Peyer's patch (tissue), 4 donors: ENCODE measurements around the gene ALDH1A2. TPM values are rescaled to one million over a fixed set of nuclear protein-coding genes. Genes with fewer than 3 reads are reported as not detected.
"Not testable (repeated sequence)": the region's sequence is repeated elsewhere in the genome, so short reads cannot be mapped to it uniquely, and the experiment has no call there.

Experiments used
- DNase-seq, 3 donors: peaks; one replicate each; pipeline ENCODE4 v3.0.0-alpha.2; 2017 to 2019
- H3K27ac ChIP-seq, 4 donors: fragments of 200-600 bp; sonication (generic); one replicate each; pipeline ENCODE4 v1.5.1; 2016 to 2019
- H3K27me3 ChIP-seq, 2 donors: fragments of 200-600 bp; sonication (generic); one replicate each; pipeline ENCODE4 v1.5.1; 2019
- H3K36me3 ChIP-seq, 3 donors: fragments of 200-600 bp; sonication (generic); one replicate each; pipeline ENCODE4 v1.5.1; 2016 to 2019
- H3K4me1 ChIP-seq, 4 donors: fragments of 200-600 bp; sonication (generic); one replicate each; pipeline ENCODE4 v1.5.1; 2016 to 2019
- H3K4me3 ChIP-seq, 4 donors: fragments of 200-600 bp; sonication (generic); 1 replicate in 3 of 4; 2 replicates in 1 of 4; pipeline ENCODE4 v1.5.1; 2016 to 2019; ENCODE audit warnings: mild to moderate bottlenecking in 1 of 4
- H3K9me3 ChIP-seq, 4 donors: fragments of 200-600 bp; sonication (generic); one replicate each; pipeline ENCODE4 v1.5.1; 2016 to 2019; ENCODE audit warnings: mild to moderate bottlenecking in 1 of 4
- CTCF ChIP-seq, 6 experiments: fragments of 450-650 bp in 4 of 6; fragments of 200-600 bp in 2 of 6; sonication (generic) in 1 of 6; IDR thresholded peaks; one replicate each; pipeline ENCODE4 v1.5.1; 2017 to 2019; ENCODE audit warnings: antibody characterized with exemption in 6 of 6, mild to moderate bottlenecking in 3 of 6, moderate library complexity in 1 of 6
- POLR2A ChIP-seq, 2 donors: fragments of 450-650 bp; IDR thresholded peaks; one replicate each; pipeline ENCODE4 v1.5.1; 2017; ENCODE audit warnings: antibody characterized with exemption in 2 of 2, mild to moderate bottlenecking in 2 of 2, moderate library complexity in 2 of 2
- total RNA-seq, 4 donors: library from RNA; depleted of rRNA; stranded (reverse); fragments of >200 nt; gene quantifications; one replicate each; pipeline ENCODE4 v1.1.0, GENCODE V29; 2016

Gene ALDH1A2
- 10 to 100 TPM in 1 of 4 donors, 1 to 10 TPM in 2, not detected in 1; 1.1 to 13.1 (median 10.0) TPM for total RNA-seq

GRCh38 chr15:58065445-58066041 is at the start of gene ALDH1A2:
Gene ALDH1A2, minus strand, starts transcription at chr15:58065711. Its CDS starts 61 bp downstream, at chr15:58065650.
- Histone ChIP-seq H3K4me1 (peaks cover 0 to 12% (median 0%) of the 10 kb centered on the region in 4 donors), H3K4me3 (peak within 1 kb of the TSS; percentile 18 to 62 (median 46)), H3K9me3 (peaks cover 0 to 7% (median 0%) of the 10 kb centered on the region in 4 donors), H3K27me3 (peaks cover 0 to 26% of the 10 kb centered on the region in 2 donors), H3K36me3 (no peaks in the 10 kb centered on the region), H3K27ac (no peak within 1 kb of the TSS)
- DNase-seq, result peak in 2 of 3 donors; percentile 46 to 54
- TF ChIP-seq CTCF (IDR thresholded peaks at IDR 0.05), result no peak
- TF ChIP-seq POLR2A (IDR thresholded peaks at IDR 0.05), result no peak

- no peaks in the 10 kb centered on the region for H3K4me1 ChIP-seq
- no peak for TF ChIP-seq CTCF (IDR thresholded peaks at IDR 0.05)
- TF ChIP-seq POLR2A (IDR thresholded peaks at IDR 0.05), result no peak
- H3K4me3 ChIP-seq, result no peak overlapping the region
- no peaks in the 10 kb centered on the region for H3K9me3 ChIP-seq
- H3K36me3 ChIP-seq, result no peaks in the 10 kb centered on the region
- no peak overlapping the region for H3K27ac ChIP-seq
- no peaks in the 10 kb centered on the region for H3K27me3 ChIP-seq
- no peak for DNase-seq
These were observed 49.3 kb upstream of the ALDH1A2 start for GRCh38 chr15:58114812-58115211.

- DNase-seq, result no peak
- Histone ChIP-seq H3K36me3 (no peaks in the 10 kb centered on the region), H3K4me3 (no peak overlapping the region), H3K4me1 (no peaks in the 10 kb centered on the region), H3K9me3 (no peaks in the 10 kb centered on the region), H3K27me3 (no peaks in the 10 kb centered on the region), H3K27ac (no peak overlapping the region)
- no peak for TF ChIP-seq CTCF (IDR thresholded peaks at IDR 0.05)
These were observed 48.9 kb upstream of the ALDH1A2 start for GRCh38 chr15:58114388-58114787.

- H3K4me3 ChIP-seq, H3K9me3 ChIP-seq, H3K4me1 ChIP-seq, DNase-seq, H3K36me3 ChIP-seq, H3K27me3 ChIP-seq, H3K27ac ChIP-seq: not testable (repeated sequence)
These were observed 47.8 kb upstream of the ALDH1A2 start for GRCh38 chr15:58113358-58113757.

- no peak for DNase-seq
- Histone ChIP-seq H3K27ac (no peak overlapping the region), H3K36me3 (no peaks in the 10 kb centered on the region), H3K4me3 (no peak overlapping the region), H3K27me3 (no peaks in the 10 kb centered on the region), H3K4me1 (no peaks in the 10 kb centered on the region), H3K9me3 (no peaks in the 10 kb centered on the region)
- no peak for TF ChIP-seq CTCF (IDR thresholded peaks at IDR 0.05)
- no peak for TF ChIP-seq POLR2A (IDR thresholded peaks at IDR 0.05)
These were observed 46.2 kb upstream of the ALDH1A2 start for GRCh38 chr15:58111718-58112104.

GRCh38 chr15:58110999-58111717 is 45.6 kb upstream of the ALDH1A2 start:
- Histone ChIP-seq H3K4me1 (no peaks in the 10 kb centered on the region), H3K27me3 (no peaks in the 10 kb centered on the region), H3K36me3 (no peaks in the 10 kb centered on the region), H3K9me3 (no peaks in the 10 kb centered on the region), H3K4me3 (no peak overlapping the region), H3K27ac (no peak overlapping the region)
- no peak for TF ChIP-seq CTCF (IDR thresholded peaks at IDR 0.05)
- TF ChIP-seq POLR2A (IDR thresholded peaks at IDR 0.05), result no peak
- DNase-seq, result no peak
